Endothelial cell of umbilical vein (primary cell): ENCODE measurements around the gene CNTNAP1. TPM values are rescaled to one million over a fixed set of nuclear protein-coding genes. Genes with fewer than 3 reads are reported as not detected.

ENCODE experiments used
- BruUV-seq: library from RNA; stranded (reverse); fragments of 400-500 nt; replicated peaks from 2 replicates; lab custom pipeline; 2021; lab: Mats Ljungman, UMichigan
- CTCF ChIA-PET: fragments of 300-600, 350-600 bp; sonication (Branson Sonifier 250); formaldehyde crosslinking; loops from one replicate; lab custom pipeline; 2021; ENCODE audit warnings: antibody characterized with exemption, inconsistent platforms; lab: Charles Lee
- POLR2A ChIA-PET: fragments of 300-600, 350-600 bp; sonication (Branson Sonifier 250); formaldehyde crosslinking; loops from one replicate; lab custom pipeline; 2021; ENCODE audit warnings: antibody characterized with exemption, inconsistent platforms; lab: Charles Lee
- DNase-seq: peaks from one replicate; pipeline ENCODE4 v3.0.0-alpha.2; 2011; ENCODE audit warnings: low read depth, low spot score
- FAIRE-seq: peaks from 2 replicates; lab custom pipeline; 2011; peaks lifted over from hg19 to GRCh38; lab: Jason Lieb, UNC
- H2AFZ ChIP-seq: 2 replicates; pipeline ENCODE4 v1.6.0; 2012; ENCODE audit warnings: low read depth, low read length, control low read depth, inconsistent platforms
- H3K27ac ChIP-seq: 2 replicates; pipeline ENCODE4 v1.5.1; 2011; ENCODE audit warnings: low read depth, mild to moderate bottlenecking, control low read depth, low read length, moderate library complexity; ENCODE audit not compliant: insufficient read depth
- H3K27me3 ChIP-seq, 2 experiments: 2 replicates each; pipeline versions ENCODE4 v1.6.0 to v1.6.1; 2011; ENCODE audit warnings: low read length in 2 of 2, mixed read lengths in 1 of 2; ENCODE audit not compliant: control insufficient read depth in 2 of 2, insufficient read depth in 2 of 2
- H3K36me3 ChIP-seq, 2 experiments: 2 replicates in 1 of 2; 3 replicates in 1 of 2; pipeline ENCODE4 v1.5.1; 2011; ENCODE audit warnings: low read length in 2 of 2, mild to moderate bottlenecking in 1 of 2, moderate library complexity in 1 of 2; ENCODE audit not compliant: control insufficient read depth in 2 of 2, insufficient read depth in 2 of 2; ENCODE audit errors: extremely low read depth in 1 of 2
- H3K4me1 ChIP-seq: 3 replicates; pipeline ENCODE4 v1.5.1; 2011; ENCODE audit warnings: mild to moderate bottlenecking, low read length; ENCODE audit not compliant: control insufficient read depth, insufficient read depth; ENCODE audit errors: extremely low read depth
- H3K4me2 ChIP-seq: 2 replicates; pipeline ENCODE4 v1.6.1; 2011; ENCODE audit warnings: low read length, control low read depth, mixed read lengths; ENCODE audit not compliant: insufficient read depth
- H3K4me3 ChIP-seq, 3 experiments: fragments of 200-600 bp in 1 of 3; sonication (generic), shearing (Covaris generic) in 1 of 3; replicated peaks in 1 of 3; 2 replicates each; pipeline ENCODE4 v1.5.1; 2011 to 2016; ENCODE audit warnings: control low read depth in 3 of 3, low read length in 3 of 3, mild to moderate bottlenecking in 2 of 3, inconsistent platforms in 1 of 3, low read depth in 1 of 3, moderate library complexity in 1 of 3; ENCODE audit not compliant: insufficient read depth in 1 of 3
- H3K79me2 ChIP-seq: 2 replicates; pipeline ENCODE4 v1.6.0; 2012; ENCODE audit warnings: low read length, inconsistent platforms; ENCODE audit not compliant: control insufficient read depth, insufficient read depth
- H3K9ac ChIP-seq: replicated peaks from 2 replicates; pipeline ENCODE3; 2011; ENCODE audit warnings: low read length, control low read depth; ENCODE audit not compliant: insufficient read depth; ENCODE audit errors: extremely low read depth
- H3K9me1 ChIP-seq: replicated peaks from 3 replicates; pipeline ENCODE4 v1.6.0; 2011; ENCODE audit warnings: mild to moderate bottlenecking, low read length; ENCODE audit not compliant: control insufficient read depth, insufficient read depth; ENCODE audit errors: extremely low read depth
- H3K9me3 ChIP-seq: replicated peaks from 2 replicates; pipeline ENCODE4 v1.5.1; 2012; ENCODE audit warnings: low read length, inconsistent platforms; ENCODE audit not compliant: control insufficient read depth, insufficient read depth
- H4K20me1 ChIP-seq: replicated peaks from 2 replicates; pipeline ENCODE3; 2011; ENCODE audit warnings: mild to moderate bottlenecking, low read length; ENCODE audit not compliant: control insufficient read depth, insufficient read depth; ENCODE audit errors: extremely low read depth
- CTCF ChIP-seq, 2 donors: IDR thresholded peaks; 1 replicate in 1 of 2; 2 replicates in 1 of 2; pipeline ENCODE4 v1.5.1; 2011; ENCODE audit warnings: low read length in 2 of 2, mild to moderate bottlenecking in 2 of 2, moderate library complexity in 2 of 2, control low read depth in 1 of 2, inconsistent platforms in 1 of 2, low read depth in 1 of 2; ENCODE audit not compliant: insufficient read depth in 1 of 2; ENCODE audit errors: extremely low read depth in 1 of 2
- JUN ChIP-seq: IDR thresholded peaks from 2 replicates; pipeline ENCODE4 v1.6.1; 2011; ENCODE audit warnings: borderline replicate concordance, low read depth; ENCODE audit not compliant: insufficient read length, insufficient read depth
- MAX ChIP-seq: IDR thresholded peaks from 2 replicates; pipeline ENCODE4 v1.6.1; 2011; ENCODE audit not compliant: insufficient read depth, insufficient read length
- POLR2A ChIP-seq: IDR thresholded peaks from 2 replicates; pipeline ENCODE4 v1.6.1; 2012; ENCODE audit warnings: low read depth, mild to moderate bottlenecking, control low read depth, low read length
- dilution Hi-C: fragments of 300-500 bp; cut with MboI; formaldehyde crosslinking; loops from one replicate; pipeline ENCODE4 v1.15.0; 2019; ENCODE audit warnings: low sequenced_read_pairs; ENCODE audit not compliant: extremely low pct_ligation_motif_present
- intact Hi-C: fragments of 100-400 bp; cut with micrococcal nuclease; formaldehyde crosslinking; loops from one replicate; pipeline ENCODE4 v1.10.0; 2022
- polyA plus RNA-seq, 4 experiments: library from polyadenylated mRNA; depleted of rRNA in 3 of 4; stranded (reverse) in 3 of 4; unstranded in 1 of 4; fragments of >200 nt; gene quantifications; 2 replicates each; pipeline versions ENCODE4 v1.2.1 to v1.2.3, GENCODE V29; 2011 to 2012; ENCODE audit warnings: missing spikeins in 1 of 4
- total RNA-seq: library from RNA; stranded (reverse); gene quantifications from 2 replicates; pipeline ENCODE4 v1.2.3, GENCODE V29; 2021

CNTNAP1 gene
- total and polyA plus RNA-seq, 2 donors (not counting 3 experiments of a cell fraction or from before 2014, with no cell fraction given) = 26.3 to 44.8 TPM

GRCh38 chr17:42655528-42655927 lies 26.8 kb upstream of the CNTNAP1 start:
- BruUV-seq = no TSS peak
- intact Hi-C loops (loop anchor here (5.0 kb wide), 1 partner anchor 48 kb away; the partner anchor contains the start of genes RETREG3 and TUBG1), dilution Hi-C loops (no loop called here)
- no peaks in the 10 kb centered on the region for H3K9me3 ChIP-seq
- H3K9ac ChIP-seq = no peak overlapping the region
- no peak overlapping the region for H3K4me2 ChIP-seq
- ChIA-PET POLR2A (no interaction called here), CTCF (no interaction called here)
- no peaks in the 10 kb centered on the region for H3K9me1 ChIP-seq
- H3K27ac ChIP-seq = no peak overlapping the region
- H3K79me2 ChIP-seq = no peaks in the 10 kb centered on the region
- no peaks in the 10 kb centered on the region for H3K36me3 ChIP-seq
- no peak overlapping the region for H2AFZ ChIP-seq
- TF ChIP-seq JUN (no peak), POLR2A (no peak), CTCF (IDR thresholded peaks at IDR 0.05; ENCODE audit: extremely low read depth in 1 of 2, insufficient read depth in 1 of 2, low read depth in 1 of 2, low read length in 2 of 2) (no peak), MAX (no peak)
- H4K20me1 ChIP-seq = no peaks in the 10 kb centered on the region
- no peak for DNase-seq
- H3K27me3 ChIP-seq = no peaks in the 10 kb centered on the region
- no peak for FAIRE-seq
- H3K4me3 ChIP-seq = no peak overlapping the region
- peaks cover 13% of the 10 kb centered on the region for H3K4me1 ChIP-seq
